ENCODE results near the gene KCNA1.

- TF ChIP-seq, protein P1, sequence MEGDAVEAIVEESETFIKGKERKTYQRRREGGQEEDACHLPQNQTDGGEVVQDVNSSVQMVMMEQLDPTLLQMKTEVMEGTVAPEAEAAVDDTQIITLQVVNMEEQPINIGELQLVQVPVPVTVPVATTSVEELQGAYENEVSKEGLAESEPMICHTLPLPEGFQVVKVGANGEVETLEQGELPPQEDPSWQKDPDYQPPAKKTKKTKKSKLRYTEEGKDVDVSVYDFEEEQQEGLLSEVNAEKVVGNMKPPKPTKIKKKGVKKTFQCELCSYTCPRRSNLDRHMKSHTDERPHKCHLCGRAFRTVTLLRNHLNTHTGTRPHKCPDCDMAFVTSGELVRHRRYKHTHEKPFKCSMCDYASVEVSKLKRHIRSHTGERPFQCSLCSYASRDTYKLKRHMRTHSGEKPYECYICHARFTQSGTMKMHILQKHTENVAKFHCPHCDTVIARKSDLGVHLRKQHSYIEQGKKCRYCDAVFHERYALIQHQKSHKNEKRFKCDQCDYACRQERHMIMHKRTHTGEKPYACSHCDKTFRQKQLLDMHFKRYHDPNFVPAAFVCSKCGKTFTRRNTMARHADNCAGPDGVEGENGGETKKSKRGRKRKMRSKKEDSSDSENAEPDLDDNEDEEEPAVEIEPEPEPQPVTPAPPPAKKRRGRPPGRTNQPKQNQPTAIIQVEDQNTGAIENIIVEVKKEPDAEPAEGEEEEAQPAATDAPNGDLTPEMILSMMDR (IDR thresholded peaks at IDR 0.05; ENCODE audit: low read depth, low read length): no peak
- no peak for TF ChIP-seq POLR2A (IDR thresholded peaks at IDR 0.05; ENCODE audit: extremely low read depth, insufficient read length)
- TF ChIP-seq, protein P2, sequence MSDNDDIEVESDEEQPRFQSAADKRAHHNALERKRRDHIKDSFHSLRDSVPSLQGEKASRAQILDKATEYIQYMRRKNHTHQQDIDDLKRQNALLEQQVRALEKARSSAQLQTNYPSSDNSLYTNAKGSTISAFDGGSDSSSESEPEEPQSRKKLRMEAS (IDR thresholded peaks at IDR 0.05; ENCODE audit: low read depth, low read length): no peak
These were observed 9.4 kb upstream of the KCNA1 start for GRCh38 chr12:4900327-4900726.
